ENCODE results near the gene OPRD1. TPM values are rescaled to one million over a fixed set of nuclear protein-coding genes. Genes with fewer than 3 reads are reported as not detected.
"Not testable (repeated sequence)": the region's sequence is repeated elsewhere in the genome, so short reads cannot be mapped to it uniquely, and the experiment has no call there.

OPRD1 gene
- total RNA-seq, result not detected

DNA sequence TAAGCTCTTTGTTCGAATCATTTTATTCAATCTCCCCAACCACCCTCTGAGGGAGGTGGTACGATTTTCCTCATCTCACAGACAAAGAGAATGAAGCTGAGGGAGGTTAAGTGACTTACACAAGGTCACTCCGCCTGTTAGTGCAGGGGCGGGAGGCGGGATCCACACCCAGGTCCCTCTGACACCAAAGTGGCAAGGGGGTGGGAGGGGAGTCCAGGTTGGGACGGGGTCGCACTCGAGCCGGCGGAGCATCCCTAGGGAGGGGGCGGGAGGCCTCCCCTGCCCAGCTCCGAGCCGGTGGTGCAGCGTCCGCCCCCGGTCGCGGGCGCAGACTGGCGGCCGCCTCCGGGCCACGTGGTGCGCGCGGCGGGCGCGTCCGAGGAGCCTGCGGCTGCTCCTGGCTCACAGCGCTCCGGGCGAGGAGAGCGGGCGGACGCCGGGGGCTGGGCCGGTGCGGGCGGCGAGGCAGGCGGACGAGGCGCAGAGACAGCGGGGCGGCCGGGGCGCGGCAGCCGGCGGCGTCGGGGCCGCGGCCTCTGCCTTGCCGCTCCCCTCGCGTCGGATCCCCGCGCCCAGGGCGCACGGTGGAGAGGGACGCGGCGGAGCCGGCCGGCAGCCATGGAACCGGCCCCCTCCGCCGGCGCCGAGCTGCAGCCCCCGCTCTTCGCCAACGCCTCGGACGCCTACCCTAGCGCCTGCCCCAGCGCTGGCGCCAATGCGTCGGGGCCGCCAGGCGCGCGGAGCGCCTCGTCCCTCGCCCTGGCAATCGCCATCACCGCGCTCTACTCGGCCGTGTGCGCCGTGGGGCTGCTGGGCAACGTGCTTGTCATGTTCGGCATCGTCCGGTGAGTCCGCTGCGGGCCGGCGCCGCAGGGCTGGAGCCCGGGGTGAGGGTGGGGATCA lies at the start of gene OPRD1:
TSS of gene OPRD1 (plus strand) at position 405 of the 903 bp plus-strand sequence. CDS start at position 619, 214 bp downstream.
- ChIA-PET CTCF (no interaction called here), POLR2A (no interaction called here)

- ChIA-PET CTCF (no interaction called here), POLR2A (no interaction called here)
Observed at GRCh38 chr1:28766532-28767183, 45.3 kb upstream of the OPRD1 start.

GRCh38 chr1:28770601-28771165 lies 41.3 kb upstream of the OPRD1 start:
- ChIA-PET POLR2A (no interaction called here), CTCF (interaction anchor here (0.7 to 1.4 kb wide), 6 partner anchors 16 to 432 kb away, joined by 3 to 5 read pairs (median 4); partner anchors contain the start of gene YTHDF2)

GRCh38 chr1:28771921-28772320 lies 40.0 kb upstream of the OPRD1 start:
- POLR2A ChIA-PET, result not testable (repeated sequence)
- CTCF ChIA-PET, result interaction anchor here (1.1 to 1.6 kb wide), 5 partner anchors 12 to 110 kb away, joined by 3 to 5 read pairs (median 3); partner anchors contain the start of gene YTHDF2

GRCh38 chr1:28773105-28773504 lies 38.9 kb upstream of the OPRD1 start:
- CTCF ChIA-PET, result interaction anchor here (1.3 to 1.6 kb wide), 2 partner anchors 12 to 36 kb away, joined by 3 to 4 read pairs; partner anchors contain the start of gene YTHDF2
- POLR2A ChIA-PET, result no interaction called here

GRCh38 chr1:28775121-28775942 lies 36.6 kb upstream of the OPRD1 start:
- ChIA-PET CTCF (interaction anchor here (1.2 to 3.4 kb wide), 5 partner anchors 10 to 108 kb away, joined by 3 to 20 read pairs (median 7); partner anchors contain the start of gene YTHDF2), POLR2A (interaction anchor here (0.5 to 1.1 kb wide), 5 partner anchors 28 to 406 kb away, joined by 3 to 6 read pairs (median 3); partner anchors contain the start of genes RNU11, SRSF4 and TAF12)

GRCh38 chr1:28776341-28776740 lies 35.6 kb upstream of the OPRD1 start:
- ChIA-PET CTCF (interaction anchor here (1.2 to 3.4 kb wide), 5 partner anchors 9 to 107 kb away, joined by 3 to 20 read pairs (median 7); partner anchors contain the start of gene YTHDF2), POLR2A (interaction anchor here (0.5 to 0.8 kb wide), 2 partner anchors 29 to 271 kb away, joined by 3 to 6 read pairs; no protein-coding TSS in a partner anchor)

GRCh38 chr1:28778021-28778420 lies 33.9 kb upstream of the OPRD1 start:
- CTCF ChIA-PET, result interaction anchor here (1.3 kb wide), 1 partner anchor 99 kb away, joined by 4 read pairs; no protein-coding TSS in a partner anchor
- POLR2A ChIA-PET, result no interaction called here

- ChIA-PET POLR2A (interaction anchor here (0.7 kb wide), 1 partner anchor 43 kb away, joined by 3 read pairs; the partner anchor contains the start of gene YTHDF2), CTCF (interaction anchor here (1.0 to 1.1 kb wide), 2 partner anchors 43 to 137 kb away, joined by 3 read pairs; partner anchors contain the start of gene YTHDF2)
Observed at GRCh38 chr1:28779751-28780408, 32.1 kb upstream of the OPRD1 start.

DNA sequence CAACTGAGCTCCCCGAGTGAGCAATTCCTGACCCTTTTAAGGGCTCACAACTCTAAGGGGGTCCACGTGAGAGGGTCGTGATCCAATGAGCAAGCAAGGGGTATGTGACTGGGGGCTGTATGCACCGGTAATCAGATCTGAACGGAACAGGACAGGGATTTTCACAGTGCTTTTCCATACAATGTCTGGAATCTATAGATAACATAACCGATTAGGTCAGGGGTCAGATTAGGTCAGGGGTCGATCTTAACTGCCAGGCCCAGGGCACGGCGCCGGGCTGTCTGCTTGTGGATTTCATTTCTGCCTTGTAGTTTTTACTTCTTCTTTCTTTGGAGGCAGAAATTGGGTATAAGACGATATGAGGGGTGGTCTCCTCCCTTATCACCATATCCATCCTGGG lies 30.7 kb upstream of the OPRD1 start:
- CTCF ChIA-PET, result no interaction called here
- POLR2A ChIA-PET, result interaction anchor here (0.6 kb wide), 1 partner anchor 47 kb away, joined by 12 read pairs; no protein-coding TSS in a partner anchor

DNA sequence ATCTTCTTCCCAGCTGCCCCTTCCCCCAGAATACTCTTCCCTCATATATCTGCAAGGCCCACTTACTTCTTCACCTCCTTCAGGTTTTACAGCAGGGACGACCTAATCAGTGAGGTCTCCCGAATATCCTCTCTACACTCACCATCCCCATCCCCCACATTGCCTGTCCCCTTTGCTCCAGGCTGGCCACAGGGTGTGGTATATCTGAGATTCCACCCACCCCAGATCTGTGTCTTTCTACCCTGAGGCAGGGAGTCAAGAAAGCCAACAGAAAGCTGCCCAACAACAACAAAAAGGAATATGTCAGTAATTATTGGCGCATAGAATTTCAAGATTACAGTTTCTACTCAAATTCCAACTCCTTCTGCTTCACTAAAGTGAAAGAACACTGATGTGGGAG lies 30.0 kb upstream of the OPRD1 start:
- ChIA-PET CTCF (interaction anchor here (0.7 to 6.4 kb wide), 3 partner anchors 37 to 252 kb away, joined by 4 to 75 read pairs (median 6); no protein-coding TSS in a partner anchor), POLR2A (no interaction called here)

GRCh38 chr1:28783363-28783762 lies 28.6 kb upstream of the OPRD1 start:
- CTCF ChIA-PET, result interaction anchor here (0.5 to 6.4 kb wide), 5 partner anchors 8 to 414 kb away, joined by 3 to 75 read pairs (median 6); no protein-coding TSS in a partner anchor
- POLR2A ChIA-PET, result no interaction called here

- POLR2A ChIA-PET, result no interaction called here
Observed at GRCh38 chr1:28789412-28789811, 22.6 kb upstream of the OPRD1 start.

DNA sequence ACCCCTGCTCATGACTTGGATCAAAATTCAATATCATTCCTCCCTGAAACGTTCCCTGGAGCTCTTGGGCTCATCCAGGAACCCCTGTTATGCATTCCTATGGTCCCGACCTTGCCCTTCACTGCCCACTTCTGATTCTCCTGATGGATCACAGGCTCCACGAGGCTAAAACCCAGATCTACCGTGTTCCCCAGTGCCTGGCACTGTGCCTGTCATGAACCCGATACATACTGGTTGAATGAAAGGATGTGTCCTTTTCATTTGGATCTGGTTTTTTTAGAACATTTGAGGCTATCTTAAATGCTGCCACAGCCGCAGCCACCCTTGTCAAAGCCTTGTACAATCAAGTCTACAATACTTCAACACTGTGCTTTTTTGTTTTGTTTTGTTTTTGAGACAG lies 22.2 kb upstream of the OPRD1 start:
- POLR2A ChIA-PET, result no interaction called here
- CTCF ChIA-PET, result no interaction called here

More at GRCh38 chr1:28789412-28789811, 22.6 kb upstream of the OPRD1 start:
- CTCF ChIA-PET, result no interaction called here

DNA sequence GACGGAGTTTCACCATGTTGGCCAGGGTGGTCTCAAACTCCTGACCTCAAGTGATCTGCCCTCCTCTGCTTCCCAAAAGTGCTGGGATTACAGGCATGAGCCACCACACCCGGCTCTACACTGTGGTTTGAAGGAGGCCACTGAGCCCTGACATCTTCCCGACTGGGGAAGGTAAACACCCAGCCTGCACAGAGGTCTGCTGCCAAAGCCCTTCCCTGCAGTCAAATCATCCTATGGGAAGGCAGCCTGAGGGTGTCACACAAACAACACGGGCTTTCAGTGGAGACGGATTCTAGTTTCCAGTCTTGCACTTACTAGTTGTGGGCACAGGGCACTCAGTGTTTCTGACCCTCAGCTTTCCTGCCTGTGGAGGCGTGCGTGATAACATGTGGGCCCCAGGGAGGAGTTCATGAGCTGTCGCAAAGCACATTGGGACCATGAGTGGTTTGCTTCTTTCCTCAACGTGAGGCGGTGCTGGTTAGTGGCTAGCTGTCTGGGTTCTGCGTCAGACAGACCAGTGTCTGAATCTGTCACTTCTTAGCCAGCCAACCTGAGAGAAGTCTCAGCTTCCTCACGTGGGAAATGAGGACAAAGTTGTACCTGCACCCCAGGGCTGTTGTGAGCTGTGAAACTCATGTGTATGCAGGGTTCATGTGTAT lies 21.5 kb upstream of the OPRD1 start:
- POLR2A ChIA-PET, result no interaction called here
- CTCF ChIA-PET, result interaction anchor here (0.8 kb wide), 1 partner anchor 87 kb away, joined by 4 read pairs; no protein-coding TSS in a partner anchor

- ChIA-PET POLR2A (interaction anchor here (0.6 kb wide), 1 partner anchor 184 kb away, joined by 6 read pairs; no protein-coding TSS in a partner anchor), CTCF (interaction anchor here (0.5 to 0.7 kb wide), 2 partner anchors 15 to 378 kb away, joined by 3 to 4 read pairs; no protein-coding TSS in a partner anchor)
Observed at GRCh38 chr1:28791929-28792328, 20.0 kb upstream of the OPRD1 start.

- POLR2A ChIA-PET, result interaction anchor here (0.6 kb wide), 2 partner anchors 185 to 243 kb away, joined by 3 to 6 read pairs; no protein-coding TSS in a partner anchor
- CTCF ChIA-PET, result interaction anchor here (0.5 to 0.7 kb wide), 2 partner anchors 22 to 378 kb away, joined by 3 to 4 read pairs; no protein-coding TSS in a partner anchor
Observed at GRCh38 chr1:28792644-28793121, 19.3 kb upstream of the OPRD1 start.

Measured in activated CD8-positive, alpha-beta memory T cell treated with anti-CD3 and anti-CD28 coated beads for 36 hours (primary cell).